Measurements from ENCODE around the gene LRMDA.
A peak's percentile ranks its signal among the peaks of the same experiment; 100 is the strongest.

The LRMDA gene

DNA sequence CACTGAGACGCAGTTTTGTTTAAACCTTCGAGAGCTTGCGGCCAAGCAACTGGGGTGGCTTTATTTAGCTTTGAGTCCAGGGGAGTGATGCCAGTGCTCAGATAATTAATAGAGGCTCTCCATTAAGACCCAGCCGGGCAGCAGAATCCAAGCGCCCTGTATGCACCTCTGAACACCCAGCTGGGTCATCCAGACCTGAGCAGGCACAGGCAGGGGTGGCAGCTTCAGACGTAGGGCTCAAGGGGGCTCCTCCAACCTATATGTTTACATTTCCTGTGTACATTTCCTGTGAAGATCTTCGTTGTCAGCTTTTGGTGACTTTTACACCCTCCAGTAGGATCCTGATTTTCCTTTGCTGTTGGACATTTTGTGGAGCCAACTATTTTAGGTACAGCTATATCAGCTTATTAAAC, 719.5 kb downstream of the LRMDA start:
- Histone ChIP-seq H3K18ac (ENCODE audit: low read depth in 1 of 2, low read length in 2 of 2) (peak overlapping the region; percentile 73 to 89), H3K4me2 (ENCODE audit: low read length, poor library complexity, severe bottlenecking) (no peak overlapping the region), H4K8ac (ENCODE audit: low read length) (peak overlapping the region; percentile 89), H2BK12ac (ENCODE audit: low read length in 2 of 2) (peak overlapping the region in 1 of 2 experiments; percentile 75), H3K27me3 (ENCODE audit: control insufficient read depth in 1 of 2, insufficient read depth in 1 of 2, low read length in 2 of 2) (no peaks in the 10 kb centered on the region), H3K27ac (ENCODE audit: low read length, poor library complexity, severe bottlenecking) (no peak overlapping the region), H3K79me1 (replicated peaks; ENCODE audit: low read length, poor library complexity, severe bottlenecking) (no peaks in the 10 kb centered on the region), H2BK120ac (ENCODE audit: low read depth, low read length) (peak overlapping the region; percentile 86), H3K4ac (ENCODE audit: low read depth in 1 of 2, low read length in 2 of 2) (peak overlapping the region; percentile 36 to 69), H3K36me3 (ENCODE audit: control insufficient read depth in 1 of 2, insufficient read depth in 2 of 2, low read depth in 1 of 2, low read length in 2 of 2) (no peaks in the 10 kb centered on the region), H3K9me3 (ENCODE audit: control insufficient read depth, low read length) (no peaks in the 10 kb centered on the region), H2BK5ac (ENCODE audit: low read depth, low read length, poor library complexity, severe bottlenecking) (no peak overlapping the region), H3K23ac (ENCODE audit: low read length in 2 of 2) (peak overlapping the region in 1 of 2 experiments; percentile 64), H3K4me1 (ENCODE audit: control insufficient read depth, insufficient read depth, low read depth, low read length) (peaks cover 6% of the 10 kb centered on the region), H2BK15ac (ENCODE audit: low read depth, poor library complexity, severe bottlenecking) (no peak overlapping the region), H3K9ac (ENCODE audit: low read length) (no peak overlapping the region), H2AFZ (ENCODE audit: low read depth, low read length) (peak overlapping the region; percentile 39), H3K14ac (ENCODE audit: low read length in 2 of 2) (no peak overlapping the region), H2AK5ac (ENCODE audit: low read length, severe bottlenecking) (no peak overlapping the region), H3K4me3 (ENCODE audit: insufficient read depth in 1 of 2, low read depth in 1 of 2, low read length in 2 of 2) (no peak overlapping the region), H4K91ac (ENCODE audit: low read length) (peak overlapping the region; percentile 84)
- DNase-seq: no peak
- WGBS: 50% methylated on average over 7 of the region's 7 CpGs

- Histone ChIP-seq H3K4me2 (ENCODE audit: low read length, poor library complexity, severe bottlenecking) (no peak overlapping the region), H2AK5ac (ENCODE audit: low read length, severe bottlenecking) (no peak overlapping the region), H3K14ac (ENCODE audit: low read length in 2 of 2) (no peak overlapping the region), H3K79me1 (replicated peaks; ENCODE audit: low read length, poor library complexity, severe bottlenecking) (no peaks in the 10 kb centered on the region), H2BK5ac (ENCODE audit: low read depth, low read length, poor library complexity, severe bottlenecking) (no peak overlapping the region), H4K8ac (ENCODE audit: low read length) (no peak overlapping the region), H3K9ac (ENCODE audit: low read length) (no peak overlapping the region), H3K4me1 (ENCODE audit: control insufficient read depth, insufficient read depth, low read depth, low read length) (peaks cover 6% of the 10 kb centered on the region), H3K9me3 (ENCODE audit: control insufficient read depth, low read length) (no peaks in the 10 kb centered on the region), H3K4ac (ENCODE audit: low read depth in 1 of 2, low read length in 2 of 2) (no peak overlapping the region), H2BK120ac (ENCODE audit: low read depth, low read length) (no peak overlapping the region), H2BK12ac (ENCODE audit: low read length in 2 of 2) (no peak overlapping the region), H3K27me3 (ENCODE audit: control insufficient read depth in 1 of 2, insufficient read depth in 1 of 2, low read length in 2 of 2) (peaks cover 0 to 7% of the 10 kb centered on the region in 2 experiments), H2AFZ (ENCODE audit: low read depth, low read length) (no peak overlapping the region), H3K27ac (ENCODE audit: low read length, poor library complexity, severe bottlenecking) (no peak overlapping the region), H3K4me3 (ENCODE audit: insufficient read depth in 1 of 2, low read depth in 1 of 2, low read length in 2 of 2) (no peak overlapping the region), H2BK15ac (ENCODE audit: low read depth, poor library complexity, severe bottlenecking) (no peak overlapping the region), H4K91ac (ENCODE audit: low read length) (no peak overlapping the region), H3K36me3 (ENCODE audit: control insufficient read depth in 1 of 2, insufficient read depth in 2 of 2, low read depth in 1 of 2, low read length in 2 of 2) (no peaks in the 10 kb centered on the region), H3K18ac (ENCODE audit: low read depth in 1 of 2, low read length in 2 of 2) (no peak overlapping the region), H3K23ac (ENCODE audit: low read length in 2 of 2) (no peak overlapping the region)
- no peak for DNase-seq
- 86% methylated on average over 1 of the region's 1 CpG for WGBS
These were observed 720.8 kb downstream of the LRMDA start for GRCh38 chr10:76152186-76152585.

DNA sequence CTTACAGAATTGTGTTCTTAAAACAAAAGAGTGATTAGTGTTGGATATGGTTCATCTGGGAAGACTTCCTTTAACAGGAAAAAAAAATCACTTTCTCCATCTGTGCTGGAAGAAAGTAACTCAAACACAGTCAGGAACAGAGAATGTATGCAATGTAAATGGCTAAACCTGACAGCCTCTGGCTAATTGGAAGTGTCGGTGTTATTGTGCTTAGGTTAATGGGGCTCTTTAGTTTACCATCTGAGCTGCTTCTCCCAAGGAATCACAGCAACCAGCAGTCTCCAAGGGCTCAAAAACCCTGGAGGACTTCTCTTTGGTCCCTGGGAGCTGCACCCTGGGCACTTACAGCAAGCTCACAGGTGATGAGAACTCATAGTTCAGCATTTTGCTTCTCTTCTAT, 724.5 kb downstream of the LRMDA start:
- Histone ChIP-seq H3K36me3 (ENCODE audit: control insufficient read depth in 1 of 2, insufficient read depth in 2 of 2, low read depth in 1 of 2, low read length in 2 of 2) (no peaks in the 10 kb centered on the region), H3K9ac (ENCODE audit: low read length) (no peak overlapping the region), H3K4ac (ENCODE audit: low read depth in 1 of 2, low read length in 2 of 2) (no peak overlapping the region), H3K18ac (ENCODE audit: low read depth in 1 of 2, low read length in 2 of 2) (no peak overlapping the region), H2AK5ac (ENCODE audit: low read length, severe bottlenecking) (no peak overlapping the region), H3K4me3 (ENCODE audit: insufficient read depth in 1 of 2, low read depth in 1 of 2, low read length in 2 of 2) (no peak overlapping the region), H4K8ac (ENCODE audit: low read length) (peak overlapping the region; percentile 15), H2AFZ (ENCODE audit: low read depth, low read length) (no peak overlapping the region), H2BK5ac (ENCODE audit: low read depth, low read length, poor library complexity, severe bottlenecking) (no peak overlapping the region), H3K27me3 (ENCODE audit: control insufficient read depth in 1 of 2, insufficient read depth in 1 of 2, low read length in 2 of 2) (peaks cover 0 to 7% of the 10 kb centered on the region in 2 experiments), H3K79me1 (replicated peaks; ENCODE audit: low read length, poor library complexity, severe bottlenecking) (no peaks in the 10 kb centered on the region), H3K4me1 (ENCODE audit: control insufficient read depth, insufficient read depth, low read depth, low read length) (no peaks in the 10 kb centered on the region), H4K91ac (ENCODE audit: low read length) (no peak overlapping the region), H3K27ac (ENCODE audit: low read length, poor library complexity, severe bottlenecking) (no peak overlapping the region), H3K23ac (ENCODE audit: low read length in 2 of 2) (no peak overlapping the region), H2BK12ac (ENCODE audit: low read length in 2 of 2) (no peak overlapping the region), H3K4me2 (ENCODE audit: low read length, poor library complexity, severe bottlenecking) (no peak overlapping the region), H2BK15ac (ENCODE audit: low read depth, poor library complexity, severe bottlenecking) (peak overlapping the region; percentile 52), H2BK120ac (ENCODE audit: low read depth, low read length) (no peak overlapping the region), H3K9me3 (ENCODE audit: control insufficient read depth, low read length) (no peaks in the 10 kb centered on the region), H3K14ac (ENCODE audit: low read length in 2 of 2) (no peak overlapping the region)
- DNase-seq: no peak
- WGBS: 75% methylated on average over 1 of the region's 1 CpG

DNA sequence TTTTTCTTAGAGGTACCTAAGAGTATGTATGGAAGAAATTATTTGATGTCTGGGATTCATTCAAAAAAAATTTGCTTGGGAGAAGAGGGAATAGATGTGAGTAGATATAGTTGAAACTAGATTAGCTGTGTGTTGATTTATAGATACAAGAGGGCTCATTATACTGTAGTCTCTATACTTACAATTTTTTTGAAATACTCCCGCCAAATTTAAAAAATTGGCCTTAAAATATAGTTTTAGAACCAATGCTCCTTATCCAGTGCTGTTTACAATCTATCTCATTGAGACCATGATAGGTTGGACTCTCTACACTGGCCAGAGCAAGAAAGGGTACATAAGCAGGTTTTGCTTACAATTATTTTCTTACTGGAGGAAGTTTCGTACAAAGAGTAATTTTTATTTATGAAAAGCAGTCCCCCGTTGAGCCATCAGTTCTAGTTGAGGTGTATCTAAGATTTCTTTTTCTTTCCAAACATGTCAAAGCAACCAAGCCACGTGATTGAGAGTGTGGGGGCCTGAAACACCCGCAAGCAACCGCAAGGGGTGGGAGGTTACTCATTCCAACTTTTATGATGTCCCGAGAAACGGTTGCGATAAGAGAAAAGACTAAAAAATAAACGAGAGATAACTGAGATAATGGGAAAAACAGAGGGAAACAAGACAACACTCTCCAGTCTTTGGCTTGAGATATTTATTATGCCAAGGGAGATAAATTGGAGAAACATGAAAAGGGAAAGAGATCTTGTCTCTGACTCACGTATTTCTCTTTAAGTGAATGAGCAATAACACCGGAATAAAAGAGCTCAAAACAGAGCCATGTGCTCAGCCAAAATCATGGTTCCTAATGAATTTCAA, 729.2 kb downstream of the LRMDA start:
- Histone ChIP-seq H2AK5ac (ENCODE audit: low read length, severe bottlenecking) (no peak overlapping the region), H2BK12ac (ENCODE audit: low read length in 2 of 2) (no peak overlapping the region), H3K9me3 (ENCODE audit: control insufficient read depth, low read length) (no peaks in the 10 kb centered on the region), H3K27me3 (ENCODE audit: control insufficient read depth in 1 of 2, insufficient read depth in 1 of 2, low read length in 2 of 2) (peaks cover 0 to 7% of the 10 kb centered on the region in 2 experiments), H4K91ac (ENCODE audit: low read length) (no peak overlapping the region), H3K4me3 (ENCODE audit: insufficient read depth in 1 of 2, low read depth in 1 of 2, low read length in 2 of 2) (no peak overlapping the region), H3K36me3 (ENCODE audit: control insufficient read depth in 1 of 2, insufficient read depth in 2 of 2, low read depth in 1 of 2, low read length in 2 of 2) (no peaks in the 10 kb centered on the region), H2BK5ac (ENCODE audit: low read depth, low read length, poor library complexity, severe bottlenecking) (no peak overlapping the region), H3K18ac (ENCODE audit: low read depth in 1 of 2, low read length in 2 of 2) (no peak overlapping the region), H2AFZ (ENCODE audit: low read depth, low read length) (no peak overlapping the region), H4K8ac (ENCODE audit: low read length) (no peak overlapping the region), H3K9ac (ENCODE audit: low read length) (peak overlapping the region; percentile 40), H3K4me2 (ENCODE audit: low read length, poor library complexity, severe bottlenecking) (no peak overlapping the region), H3K23ac (ENCODE audit: low read length in 2 of 2) (no peak overlapping the region), H3K4ac (ENCODE audit: low read depth in 1 of 2, low read length in 2 of 2) (no peak overlapping the region), H2BK120ac (ENCODE audit: low read depth, low read length) (no peak overlapping the region), H3K4me1 (ENCODE audit: control insufficient read depth, insufficient read depth, low read depth, low read length) (no peaks in the 10 kb centered on the region), H3K79me1 (replicated peaks; ENCODE audit: low read length, poor library complexity, severe bottlenecking) (no peaks in the 10 kb centered on the region), H2BK15ac (ENCODE audit: low read depth, poor library complexity, severe bottlenecking) (no peak overlapping the region), H3K27ac (ENCODE audit: low read length, poor library complexity, severe bottlenecking) (no peak overlapping the region), H3K14ac (ENCODE audit: low read length in 2 of 2) (no peak overlapping the region)
- peak; percentile 38 for DNase-seq
- WGBS: 72% methylated on average over 12 of the region's 12 CpGs

All from mesenchymal stem cell (in vitro differentiated cells and primary cell).